Coronary artery (tissue), 2 donors: ENCODE results near the gene CNDP2.
A peak's percentile ranks its signal among the peaks of the same experiment; 100 is the strongest.

Experiments used
- DNase-seq: peaks from one replicate; pipeline ENCODE4 v3.0.0-alpha.2; 2017; ENCODE audit warnings: low spot score
- H3K27ac ChIP-seq, 2 donors: fragments of 200-600 bp; sonication (generic); one replicate each; pipeline ENCODE4 v1.5.1; 2016 to 2019
- H3K4me3 ChIP-seq: fragments of 200-600 bp; sonication (generic); 2 replicates; pipeline ENCODE4 v1.5.1; 2016; ENCODE audit warnings: mild to moderate bottlenecking, moderate library complexity
- CTCF ChIP-seq: fragments of 200-600 bp; sonication (generic); IDR thresholded peaks from one replicate; pipeline ENCODE4 v1.5.1; 2019; ENCODE audit warnings: antibody characterized with exemption

Gene CNDP2

GRCh38 chr18:74516271-74517235 is 20.4 kb downstream of the CNDP2 start:
- TF ChIP-seq CTCF: no peak
- Histone ChIP-seq H3K4me3 (no peak overlapping the region), H3K27ac (no peak overlapping the region)
- peak; percentile 62 for DNase-seq

GRCh38 chr18:74517236-74517630 is 21.1 kb downstream of the CNDP2 start:
- TF ChIP-seq CTCF: no peak
- DNase-seq: peak; percentile 53
- H3K27ac ChIP-seq: no peak overlapping the region

DNA sequence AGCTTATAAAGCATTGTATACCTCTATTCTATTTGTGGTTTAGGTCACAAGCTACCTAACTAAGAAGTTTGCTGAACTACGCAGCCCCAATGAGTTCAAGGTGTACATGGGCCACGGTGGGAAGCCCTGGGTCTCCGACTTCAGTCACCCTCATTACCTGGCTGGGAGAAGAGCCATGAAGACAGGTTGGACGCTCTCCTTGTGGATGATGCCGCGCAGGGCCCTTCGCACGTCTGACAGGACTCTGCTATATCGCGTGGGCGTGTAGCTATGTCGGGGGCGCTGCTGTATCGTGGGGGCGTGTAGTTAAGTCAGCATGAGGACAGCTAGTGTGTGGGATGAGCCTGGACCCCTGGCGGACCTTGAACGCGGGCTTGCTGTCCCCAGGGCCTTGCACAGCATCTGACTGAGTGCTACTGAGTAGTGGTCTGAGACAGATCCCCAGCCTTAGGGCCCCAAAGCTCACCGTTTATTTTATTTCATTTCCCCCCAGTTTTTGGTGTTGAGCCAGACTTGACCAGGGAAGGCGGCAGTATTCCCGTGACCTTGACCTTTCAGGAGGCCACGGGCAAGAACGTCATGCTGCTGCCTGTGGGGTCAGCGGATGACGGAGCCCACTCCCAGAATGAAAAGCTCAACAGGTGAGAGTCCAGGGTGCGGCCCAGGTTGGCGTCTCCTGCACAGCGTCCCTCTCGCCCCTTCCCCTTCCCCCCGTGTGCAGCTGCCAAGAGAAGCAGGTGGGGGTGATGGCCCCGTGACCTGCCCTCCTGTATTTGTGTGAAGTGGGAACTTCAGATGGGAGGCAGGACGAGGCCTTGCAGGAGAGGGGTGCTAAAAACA is 22.5 kb downstream of the CNDP2 start:
- Histone ChIP-seq H3K4me3 (no peak overlapping the region), H3K27ac (no peak overlapping the region)
- no peak for TF ChIP-seq CTCF
- DNase-seq: peak; percentile 55

More at GRCh38 chr18:74517236-74517630, 21.1 kb downstream of the CNDP2 start:
- H3K4me3 ChIP-seq: no peak overlapping the region

- peak; percentile 62 for DNase-seq
- no peak overlapping the region for H3K27ac ChIP-seq
- TF ChIP-seq CTCF: no peak
- H3K4me3 ChIP-seq: no peak overlapping the region
Measured at GRCh38 chr18:74519320-74520095, 23.3 kb downstream of the CNDP2 start.

DNA sequence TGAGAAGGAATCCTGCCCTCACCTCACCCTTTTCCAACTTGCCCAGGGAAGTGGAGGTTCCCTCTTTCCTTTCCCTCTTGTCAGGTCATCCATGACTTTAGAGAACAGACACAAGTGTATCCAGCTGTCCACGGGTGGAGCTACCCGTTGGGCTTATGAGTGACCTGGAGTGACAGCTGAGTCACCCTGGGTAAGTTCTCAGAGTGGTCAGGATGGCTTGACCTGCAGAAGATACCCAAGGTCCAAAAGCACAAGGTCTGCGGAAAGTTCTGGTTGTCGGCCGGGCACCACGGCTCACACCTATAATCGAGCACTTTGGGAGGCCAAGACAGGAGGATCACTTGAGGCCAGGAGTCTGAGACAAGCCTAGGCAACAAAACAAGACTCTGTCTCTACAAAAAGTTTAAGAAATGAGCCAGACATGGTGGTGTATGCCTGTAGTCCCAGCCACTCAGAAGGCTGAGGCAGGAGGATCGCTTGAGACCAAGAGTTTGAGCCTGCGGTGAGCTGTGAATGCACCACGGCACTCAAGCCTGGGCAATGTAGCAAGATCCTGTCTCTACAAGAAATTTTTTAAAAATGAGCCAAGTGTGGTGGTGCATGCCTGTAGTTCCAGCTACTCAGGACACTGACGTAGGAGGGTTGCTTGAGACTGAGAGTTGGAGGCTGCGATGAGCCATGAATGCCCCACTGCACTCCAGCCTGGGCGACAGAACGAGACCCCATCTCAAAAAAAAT is 24.1 kb downstream of the CNDP2 start:
- TF ChIP-seq CTCF: no peak
- DNase-seq: no peak
- no peak overlapping the region for H3K27ac ChIP-seq

DNA sequence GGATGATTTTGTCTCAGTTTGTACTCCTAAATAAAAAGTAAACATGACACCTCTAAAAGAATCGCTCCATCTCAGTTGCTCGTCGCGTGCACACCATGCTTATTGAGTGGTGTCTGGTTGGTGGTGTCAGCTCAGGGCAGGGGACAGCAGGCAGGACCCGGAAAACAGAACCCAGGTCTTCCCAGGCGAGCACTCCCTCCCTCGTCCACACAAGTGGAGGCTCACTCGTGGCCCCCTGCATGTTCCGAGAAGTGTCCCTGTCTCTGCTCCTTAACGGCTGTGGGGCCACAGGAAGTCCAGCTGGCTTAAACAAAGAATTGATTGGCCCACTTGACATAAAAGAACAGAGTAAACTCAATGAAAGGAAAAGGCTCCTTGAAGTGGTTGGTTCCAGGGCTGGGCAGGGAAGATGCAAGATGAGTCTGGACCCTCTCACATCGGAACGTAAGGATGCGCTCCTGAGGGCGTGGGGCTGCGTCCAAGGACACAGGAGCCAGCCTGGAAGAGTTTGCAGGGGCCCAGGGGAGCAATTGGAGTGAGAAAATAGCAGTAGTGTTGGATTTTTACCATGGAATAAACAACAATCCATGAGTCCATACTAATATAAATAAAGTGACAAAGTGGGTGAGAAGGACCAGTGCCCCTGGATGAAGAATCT is 25.0 kb downstream of the CNDP2 start:
- Histone ChIP-seq H3K4me3 (no peak overlapping the region), H3K27ac (no peak overlapping the region)
- TF ChIP-seq CTCF: no peak
- DNase-seq: no peak

More for the DNA sequence above, 24.1 kb downstream of the CNDP2 start:
- no peak overlapping the region for H3K4me3 ChIP-seq
